ENCODE data around the gene LEUTX. TPM values are rescaled to one million over a fixed set of nuclear protein-coding genes. Genes with fewer than 3 reads are reported as not detected.

The LEUTX gene
- total RNA-seq, 4 donors from 2014 or later = not detected

- no peak for ATAC-seq
- Histone ChIP-seq H3K27ac (no peak overlapping the region), H3K4me1 (no peaks in the 10 kb centered on the region), H3K9me3 (no peaks in the 10 kb centered on the region), H3K27me3 (peaks cover 22% of the 10 kb centered on the region), H3K36me3 (no peaks in the 10 kb centered on the region), H3K4me3 (no peak overlapping the region)
- no peak for TF ChIP-seq CTCF (IDR thresholded peaks at IDR 0.05)
- TF ChIP-seq POLR2A (IDR thresholded peaks at IDR 0.05) = no peak
- no peak for TF ChIP-seq POLR2AphosphoS5 (IDR thresholded peaks at IDR 0.05)
- no peak for TF ChIP-seq EP300 (IDR thresholded peaks at IDR 0.05)
- 60 to 61% methylated on average over 5 of the region's 5 CpGs for WGBS, 2 donors (ENCODE audit: low coverage in 1 of 2)
These were observed 42.6 kb upstream of the LEUTX start for GRCh38 chr19:39736088-39736487.

GRCh38 chr19:39737351-39737750, 41.3 kb upstream of the LEUTX start:
- 73 to 76% methylated on average over 2 of the region's 3 CpGs for WGBS, 2 donors (ENCODE audit: low coverage in 1 of 2)
- Histone ChIP-seq H3K36me3 (no peaks in the 10 kb centered on the region), H3K4me3 (no peak overlapping the region), H3K9me3 (no peaks in the 10 kb centered on the region), H3K4me1 (no peaks in the 10 kb centered on the region), H3K27me3 (peaks cover 22% of the 10 kb centered on the region), H3K27ac (no peak overlapping the region)
- ATAC-seq = no peak
- no peak for TF ChIP-seq EP300 (IDR thresholded peaks at IDR 0.05)
- no peak for TF ChIP-seq POLR2A (IDR thresholded peaks at IDR 0.05)
- TF ChIP-seq CTCF (IDR thresholded peaks at IDR 0.05) = no peak

GRCh38 chr19:39737891-39738290, 40.8 kb upstream of the LEUTX start, which contains the start of gene CLC:
CLC (minus strand) TSS chr19:39738029; CDS start chr19:39737952, 77 bp downstream.
- WGBS, 2 donors (ENCODE audit: low coverage in 1 of 2) = 45 to 54% methylated on average over 3 of the region's 3 CpGs
- no peaks in the 10 kb centered on the region for H3K36me3 ChIP-seq
- no peak for ATAC-seq
- H3K4me3 ChIP-seq = no peak within 1 kb of the TSS
- no peaks in the 10 kb centered on the region for H3K9me3 ChIP-seq
- H3K27ac ChIP-seq = no peak within 1 kb of the TSS
- TF ChIP-seq POLR2AphosphoS5 (IDR thresholded peaks at IDR 0.05) (no peak), EP300 (IDR thresholded peaks at IDR 0.05) (no peak), CTCF (IDR thresholded peaks at IDR 0.05) (no peak), POLR2A (IDR thresholded peaks at IDR 0.05) (no peak)
- H3K27me3 ChIP-seq = peaks cover 23% of the 10 kb centered on the region
- no peaks in the 10 kb centered on the region for H3K4me1 ChIP-seq

GRCh38 chr19:39738814-39739213, 39.8 kb upstream of the LEUTX start:
- H3K9me3 ChIP-seq = no peaks in the 10 kb centered on the region
- H3K4me1 ChIP-seq = no peaks in the 10 kb centered on the region
- H3K27me3 ChIP-seq = peaks cover 32% of the 10 kb centered on the region
- H3K36me3 ChIP-seq = no peaks in the 10 kb centered on the region
- ATAC-seq = no peak
- WGBS, 2 donors (ENCODE audit: low coverage in 1 of 2) = 32 to 44% methylated on average over 3 of the region's 3 CpGs
- no peak overlapping the region for H3K27ac ChIP-seq
- no peak overlapping the region for H3K4me3 ChIP-seq
- TF ChIP-seq CTCF (IDR thresholded peaks at IDR 0.05) = no peak
- TF ChIP-seq POLR2AphosphoS5 (IDR thresholded peaks at IDR 0.05) = no peak
- no peak for TF ChIP-seq EP300 (IDR thresholded peaks at IDR 0.05)
- TF ChIP-seq POLR2A (IDR thresholded peaks at IDR 0.05) = no peak

- no peak overlapping the region for H3K27ac ChIP-seq
- TF ChIP-seq POLR2A (IDR thresholded peaks at IDR 0.05) (no peak), POLR2AphosphoS5 (IDR thresholded peaks at IDR 0.05) (no peak), CTCF (IDR thresholded peaks at IDR 0.05) (no peak), EP300 (IDR thresholded peaks at IDR 0.05) (no peak)
- WGBS, 2 donors (ENCODE audit: low coverage in 1 of 2) = 80 to 100% methylated on average over 1 of the region's 1 CpG
These were observed 38.3 kb upstream of the LEUTX start for GRCh38 chr19:39740395-39740794.

More at GRCh38 chr19:39740395-39740794, 38.3 kb upstream of the LEUTX start:
- H3K36me3 ChIP-seq = no peaks in the 10 kb centered on the region
- H3K4me1 ChIP-seq = no peaks in the 10 kb centered on the region
- no peak overlapping the region for H3K4me3 ChIP-seq
- H3K27me3 ChIP-seq = peaks cover 20% of the 10 kb centered on the region
- no peak for ATAC-seq
- no peaks in the 10 kb centered on the region for H3K9me3 ChIP-seq

Measured in gastroesophageal sphincter (tissue), 4 donors.